ENCODE measurements around the gene TBC1D14. TPM values are rescaled to one million over a fixed set of nuclear protein-coding genes. Genes with fewer than 3 reads are reported as not detected.
A peak's percentile ranks its signal among the peaks of the same experiment; 100 is the strongest.

TBC1D14 gene
- total and polyA plus RNA-seq, 2 of the 4 experiments (the other 2 are of a cell fraction) = 31.7 to 40.7 TPM

DNA sequence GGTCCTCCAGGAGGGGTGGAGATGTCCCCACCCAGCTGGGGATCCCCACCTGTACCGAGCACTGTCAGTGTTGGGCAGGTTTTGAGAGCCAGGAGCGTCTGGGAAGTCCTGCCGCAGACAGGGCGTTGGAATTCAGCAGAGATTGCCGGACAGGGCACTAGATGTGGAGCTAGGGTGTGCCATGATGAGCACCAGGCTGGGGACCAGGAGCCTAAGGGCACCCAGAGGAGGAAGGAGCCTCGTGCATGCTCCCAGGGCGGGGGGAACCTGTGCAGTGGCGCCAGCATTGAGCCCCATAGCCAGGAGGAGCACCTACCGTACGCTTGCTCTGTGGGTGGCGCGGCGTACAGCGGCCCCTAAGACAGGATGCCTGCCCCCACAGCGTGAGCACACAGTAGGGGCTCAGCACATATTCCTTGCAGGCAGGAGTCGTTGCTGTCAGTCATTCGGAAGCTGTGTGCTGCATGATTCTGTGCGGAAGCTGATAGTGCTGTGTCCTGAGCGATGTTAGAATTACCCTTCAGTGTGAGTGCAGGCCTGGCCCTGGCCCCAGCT, 114.8 kb downstream of the TBC1D14 start:
- no peak overlapping the region for H3K4me2 ChIP-seq (ENCODE audit: low read depth, low read length)
- H3K9me3 ChIP-seq (ENCODE audit: control insufficient read depth, insufficient read depth, low read length) = no peaks in the 10 kb centered on the region
- H2AK9ac ChIP-seq (replicated peaks; ENCODE audit: low read depth, low read length, poor library complexity) = no peak overlapping the region
- H3K4ac ChIP-seq (ENCODE audit: low read depth, low read length) = no peak overlapping the region; the same call in 1 of the 2 replicates
- no peak overlapping the region for H3K14ac ChIP-seq (replicated peaks; ENCODE audit: low read depth, low read length)
- 0 out of 2 replicates have a peak overlapping the region, but pooled peaks have one; percentile 7 for H4K91ac ChIP-seq (ENCODE audit: insufficient read depth, low read depth, low read length)
- DNase-seq (no peak), ATAC-seq (ENCODE audit: low read depth) (no peak)
- no peak overlapping the region for H3K18ac ChIP-seq (ENCODE audit: low read depth, low read length)
- TF ChIP-seq MXI1 (IDR thresholded peaks at IDR 0.05; ENCODE audit: borderline replicate concordance, low read depth, low read length) (no peak), CHD1 (IDR thresholded peaks at IDR 0.05; ENCODE audit: low read depth, low read length) (no peak), MAZ (IDR thresholded peaks at IDR 0.05; ENCODE audit: borderline replicate concordance, low read depth, low read length) (no peak), MAFK (IDR thresholded peaks at IDR 0.05; ENCODE audit: low read depth, low read length) (no peak), NFE2L2 (IDR thresholded peaks at IDR 0.05; ENCODE audit: low read depth, low read length) (no peak), FOS (IDR thresholded peaks at IDR 0.05; ENCODE audit: low read depth, low read length) (no peak), RAD21 (IDR thresholded peaks at IDR 0.05; ENCODE audit: low read length) (no peak), RCOR1 (IDR thresholded peaks at IDR 0.05; ENCODE audit: insufficient replicate concordance, low read length) (no peak), SMC3 (IDR thresholded peaks at IDR 0.05; ENCODE audit: low read depth, low read length) (no peak), POLR2A (IDR thresholded peaks at IDR 0.05; ENCODE audit: low read depth, low read length) (no peak)
- TF ChIP-seq, protein P1, sequence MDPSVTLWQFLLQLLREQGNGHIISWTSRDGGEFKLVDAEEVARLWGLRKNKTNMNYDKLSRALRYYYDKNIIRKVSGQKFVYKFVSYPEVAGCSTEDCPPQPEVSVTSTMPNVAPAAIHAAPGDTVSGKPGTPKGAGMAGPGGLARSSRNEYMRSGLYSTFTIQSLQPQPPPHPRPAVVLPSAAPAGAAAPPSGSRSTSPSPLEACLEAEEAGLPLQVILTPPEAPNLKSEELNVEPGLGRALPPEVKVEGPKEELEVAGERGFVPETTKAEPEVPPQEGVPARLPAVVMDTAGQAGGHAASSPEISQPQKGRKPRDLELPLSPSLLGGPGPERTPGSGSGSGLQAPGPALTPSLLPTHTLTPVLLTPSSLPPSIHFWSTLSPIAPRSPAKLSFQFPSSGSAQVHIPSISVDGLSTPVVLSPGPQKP (IDR thresholded peaks at IDR 0.05; ENCODE audit: borderline replicate concordance, low read depth, low read length) = no peak
- TF ChIP-seq, protein P2, sequence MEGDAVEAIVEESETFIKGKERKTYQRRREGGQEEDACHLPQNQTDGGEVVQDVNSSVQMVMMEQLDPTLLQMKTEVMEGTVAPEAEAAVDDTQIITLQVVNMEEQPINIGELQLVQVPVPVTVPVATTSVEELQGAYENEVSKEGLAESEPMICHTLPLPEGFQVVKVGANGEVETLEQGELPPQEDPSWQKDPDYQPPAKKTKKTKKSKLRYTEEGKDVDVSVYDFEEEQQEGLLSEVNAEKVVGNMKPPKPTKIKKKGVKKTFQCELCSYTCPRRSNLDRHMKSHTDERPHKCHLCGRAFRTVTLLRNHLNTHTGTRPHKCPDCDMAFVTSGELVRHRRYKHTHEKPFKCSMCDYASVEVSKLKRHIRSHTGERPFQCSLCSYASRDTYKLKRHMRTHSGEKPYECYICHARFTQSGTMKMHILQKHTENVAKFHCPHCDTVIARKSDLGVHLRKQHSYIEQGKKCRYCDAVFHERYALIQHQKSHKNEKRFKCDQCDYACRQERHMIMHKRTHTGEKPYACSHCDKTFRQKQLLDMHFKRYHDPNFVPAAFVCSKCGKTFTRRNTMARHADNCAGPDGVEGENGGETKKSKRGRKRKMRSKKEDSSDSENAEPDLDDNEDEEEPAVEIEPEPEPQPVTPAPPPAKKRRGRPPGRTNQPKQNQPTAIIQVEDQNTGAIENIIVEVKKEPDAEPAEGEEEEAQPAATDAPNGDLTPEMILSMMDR (conservative IDR thresholded peaks at IDR 0.05; ENCODE audit: low read depth, low read length) = no peak
- no peak overlapping the region for H2AFZ ChIP-seq (replicated peaks; ENCODE audit: low read length, poor library complexity)
- no peak overlapping the region for H2BK120ac ChIP-seq (ENCODE audit: low read depth, low read length)
- peaks cover 38% of the 10 kb centered on the region for H3K36me3 ChIP-seq (ENCODE audit: control insufficient read depth, insufficient read depth, low read length)
- H3K9ac ChIP-seq (ENCODE audit: low read depth, low read length) = no peak overlapping the region
- no peak overlapping the region for H3K4me3 ChIP-seq (ENCODE audit: insufficient read depth, low read depth, low read length)
- no peak overlapping the region for H4K5ac ChIP-seq (ENCODE audit: low read depth, low read length)
- no peak overlapping the region for H3K56ac ChIP-seq (ENCODE audit: extremely low read depth, insufficient read depth, low read length)
- dilution Hi-C loops (cut with HindIII; ENCODE audit: low sequenced_read_pairs, unreplicated experiment) = no loop called here
- ChIA-PET POLR2A (ENCODE audit: unreplicated experiment) (no interaction called here), CTCF (no interaction called here)
- no peak overlapping the region for H4K8ac ChIP-seq (ENCODE audit: low read depth in 2 of 2, low read length in 2 of 2)
- peaks cover 24% of the 10 kb centered on the region for H3K9me1 ChIP-seq (ENCODE audit: insufficient read depth, low read length)
- no peak overlapping the region for H2BK20ac ChIP-seq (ENCODE audit: low read depth, low read length)
- no peak overlapping the region for H3K27ac ChIP-seq (ENCODE audit: insufficient read depth, low read length)
- intact Hi-C loops (cut with micrococcal nuclease) = no loop called here
- 0 out of 2 replicates have a peak overlapping the region, but pooled peaks have one; percentile 9 for H2AK5ac ChIP-seq (ENCODE audit: low read depth, low read length)
- no peak overlapping the region for H3K23ac ChIP-seq (ENCODE audit: low read depth, low read length)
- peaks cover 20 to 60% of the 10 kb centered on the region in 2 experiments; a peak in 3 of 4 replicates for H3K79me1 ChIP-seq (ENCODE audit: low read depth in 1 of 2, low read length in 2 of 2)
- WGBS, 2 experiments (ENCODE audit: extremely low coverage in 2 of 2, insufficient read length in 1 of 2) = 91% methylated on average over 14 of the region's 19 CpGs; no CpG with 5 or more reads in 1 of the 2 experiments
- BruUV-seq (replicated peaks) = no TSS peak
- in situ Hi-C loops (cut with MboI; ENCODE audit: low sequenced_read_pairs) = no loop called here
- H4K20me1 ChIP-seq (ENCODE audit: insufficient read depth, low read length) = no peaks in the 10 kb centered on the region
- H3K27me3 ChIP-seq (ENCODE audit: control insufficient read depth, insufficient read depth, low read length) = no peaks in the 10 kb centered on the region
- peaks cover 11% of the 10 kb centered on the region for H3K4me1 ChIP-seq (ENCODE audit: control insufficient read depth, insufficient read depth, low read length)
- H2BK5ac ChIP-seq (ENCODE audit: low read depth, low read length, poor library complexity, severe bottlenecking) = no peak overlapping the region
- H2BK15ac ChIP-seq (ENCODE audit: low read depth, low read length) = no peak overlapping the region; the same call in 2 of the 3 replicates
